ENCODE results near the gene OTUD1. TPM values are rescaled to one million over a fixed set of nuclear protein-coding genes. Genes with fewer than 3 reads are reported as not detected.

The OTUD1 gene
- total RNA-seq, 2 donors from 2014 or later: 10.2 to 23.0 TPM

DNA sequence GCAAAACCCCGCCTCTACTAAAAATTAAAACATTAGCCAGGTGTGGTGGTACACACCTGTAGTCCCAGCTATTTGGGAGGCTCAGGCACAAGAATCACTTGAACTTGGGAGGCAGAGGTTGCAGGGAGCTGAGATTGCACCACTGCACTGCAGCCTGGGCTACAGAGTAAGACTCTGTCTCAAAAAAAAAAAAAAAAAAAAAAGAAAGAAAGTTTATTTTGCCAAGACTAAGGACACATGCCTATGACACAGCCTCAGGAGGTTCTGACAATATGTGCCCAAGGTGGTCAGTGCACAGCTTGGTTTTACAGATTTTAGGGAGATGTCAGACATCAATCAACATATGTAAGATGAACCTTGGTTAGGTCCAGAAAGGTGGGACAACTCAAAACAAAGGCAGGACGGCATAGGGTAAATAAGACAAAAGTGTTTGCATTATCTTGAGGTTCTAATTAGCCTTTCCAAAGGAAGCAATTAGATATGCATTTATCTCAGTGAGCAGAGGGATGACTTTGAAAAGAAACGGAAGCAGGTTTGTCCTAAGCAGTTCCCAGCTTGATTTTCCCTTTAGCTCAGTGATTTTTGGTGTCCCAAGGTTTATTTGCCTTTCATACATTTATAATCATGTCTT lies 20.7 kb upstream of the OTUD1 start:
- ATAC-seq: no peak
- no peak for DNase-seq
- intact Hi-C loops (cut with DNase I, micrococcal nuclease): no loop called here

DNA sequence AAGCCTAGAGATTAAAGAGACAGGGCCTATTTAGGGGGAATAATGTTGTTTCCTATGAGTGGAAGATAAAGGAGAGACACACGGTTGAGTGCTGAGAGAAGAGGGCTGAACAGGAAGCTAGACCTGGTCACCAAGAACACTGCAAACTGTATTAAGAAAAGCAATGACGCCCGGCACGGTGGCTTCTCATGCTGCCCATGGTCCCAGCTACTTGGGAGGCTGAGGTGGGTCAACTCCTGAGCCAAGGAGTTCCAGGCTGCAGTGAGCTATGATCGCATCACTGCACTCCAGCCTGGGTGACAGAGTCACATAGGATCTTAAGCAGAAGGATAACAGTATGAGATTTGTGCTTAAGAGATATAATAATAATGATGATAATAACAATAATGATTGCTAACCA lies 19.7 kb upstream of the OTUD1 start:
- intact Hi-C loops (cut with DNase I, micrococcal nuclease): no loop called here
- DNase-seq (no peak), ATAC-seq (no peak)

DNA sequence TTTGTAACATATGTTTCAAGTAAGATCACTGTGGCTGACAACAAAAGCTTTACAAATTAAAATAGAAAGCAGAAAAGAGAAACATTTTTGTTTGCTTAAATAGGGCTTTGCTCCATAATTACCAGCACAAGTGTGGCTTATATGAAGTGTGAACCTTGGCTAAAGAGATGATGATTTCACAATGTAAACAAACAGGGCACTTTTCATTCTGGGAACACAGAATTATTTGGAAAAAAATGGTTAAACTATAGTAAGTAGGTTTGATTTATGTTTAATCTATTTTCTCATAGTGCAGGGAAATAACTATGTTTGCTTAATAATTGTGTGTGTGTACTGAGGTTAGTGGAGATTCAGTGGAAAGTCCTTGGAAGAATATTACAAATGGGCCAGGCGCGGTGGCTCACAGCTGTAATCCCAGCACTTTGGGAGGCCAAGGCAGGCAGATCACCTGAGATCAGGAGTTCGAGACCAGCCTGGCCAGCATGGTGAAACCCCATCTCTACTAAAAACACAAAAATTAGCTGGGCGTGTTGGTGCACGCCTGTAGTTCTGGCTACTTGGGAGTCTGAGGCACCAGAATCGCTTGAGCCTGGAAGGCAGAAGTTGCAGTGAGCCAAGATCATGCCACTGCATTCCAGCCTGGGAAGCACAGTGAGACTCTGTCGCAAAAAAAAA lies 19.1 kb upstream of the OTUD1 start:
- intact Hi-C loops (cut with DNase I, micrococcal nuclease): no loop called here

DNA sequence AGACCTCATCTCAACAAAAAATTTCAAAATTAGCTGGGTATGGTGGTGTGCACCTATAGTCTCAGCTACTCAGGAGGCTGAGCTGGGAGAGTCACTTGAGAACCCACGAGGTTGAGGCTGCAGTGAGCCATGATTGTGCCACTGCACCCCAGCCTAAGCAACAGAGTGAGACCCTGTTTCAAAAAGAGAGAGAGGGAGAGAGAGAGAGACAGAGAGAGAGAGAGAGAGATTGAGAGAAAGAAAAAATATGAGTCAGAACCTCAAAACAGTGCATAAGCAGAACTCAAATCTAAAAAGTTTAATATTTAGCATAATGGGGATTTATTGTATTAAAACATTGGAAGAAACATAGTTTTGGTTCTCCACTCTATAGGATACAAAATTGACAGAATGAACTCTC lies 17.5 kb upstream of the OTUD1 start:
- ATAC-seq: no peak
- intact Hi-C loops (cut with DNase I, micrococcal nuclease): no loop called here
- DNase-seq: no peak

More for the DNA sequence above, 19.1 kb upstream of the OTUD1 start:
- DNase-seq: no peak
- no peak for ATAC-seq

GRCh38 chr10:23422003-23422411 lies 16.9 kb upstream of the OTUD1 start:
- DNase-seq (no peak), ATAC-seq (peak; percentile 55)
- intact Hi-C loops (cut with DNase I, micrococcal nuclease): no loop called here

DNA sequence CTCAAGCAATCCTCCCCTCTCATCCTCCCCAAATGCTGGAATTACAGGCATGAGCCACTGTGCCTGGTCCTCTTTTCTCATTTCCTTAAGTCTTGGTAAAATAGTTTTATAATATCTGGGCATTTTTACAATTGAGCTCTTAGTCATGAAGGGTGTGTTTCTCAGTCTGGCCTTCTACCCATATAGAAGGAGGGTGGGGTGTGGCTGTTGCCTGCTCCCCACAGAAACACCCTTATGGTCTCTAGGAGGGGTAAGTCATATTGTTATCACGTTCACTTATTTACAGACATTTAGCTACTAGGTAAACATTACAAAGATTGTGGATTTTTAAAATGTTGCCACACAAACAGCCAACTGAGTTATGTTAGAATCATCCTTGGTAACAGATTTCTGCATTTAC lies 6.7 kb upstream of the OTUD1 start:
- DNase-seq (peak in 1 of 2 donors; percentile 49), ATAC-seq (peak; percentile 99)
- intact Hi-C loops (cut with DNase I, micrococcal nuclease): no loop called here

GRCh38 chr10:23432639-23433038 lies 6.2 kb upstream of the OTUD1 start:
- intact Hi-C loops (cut with DNase I, micrococcal nuclease): no loop called here
- ATAC-seq (peak; percentile 36), DNase-seq (no peak)

GRCh38 chr10:23433701-23434100 lies 5.2 kb upstream of the OTUD1 start:
- no peak for ATAC-seq
- no peak for DNase-seq
- intact Hi-C loops (cut with DNase I, micrococcal nuclease): no loop called here

- intact Hi-C loops (cut with DNase I, micrococcal nuclease): no loop called here
- ATAC-seq: no peak
- no peak for DNase-seq
Measured at GRCh38 chr10:23435378-23435777, 3.5 kb upstream of the OTUD1 start.

DNA sequence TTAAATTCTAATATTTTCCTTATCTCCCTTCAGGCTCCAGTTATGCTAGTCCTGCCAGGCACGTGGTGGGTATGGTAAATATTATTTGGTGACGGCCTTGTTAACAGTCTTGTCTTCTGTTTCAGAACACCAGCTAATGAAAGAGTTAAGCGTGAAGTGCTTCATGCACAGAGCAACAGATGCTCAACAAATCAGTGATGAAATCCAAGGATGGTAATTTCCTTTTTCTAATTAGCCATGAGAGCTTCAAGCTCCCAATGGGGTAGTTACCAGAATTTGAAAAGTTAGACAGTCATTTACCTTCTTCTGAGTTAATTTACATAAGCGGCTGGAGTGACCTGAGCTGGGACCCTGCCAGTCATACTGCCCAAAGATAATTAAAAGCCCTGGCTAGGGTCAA lies 1.9 kb upstream of the OTUD1 start:
- ATAC-seq: no peak
- intact Hi-C loops (cut with DNase I, micrococcal nuclease): no loop called here

DNA sequence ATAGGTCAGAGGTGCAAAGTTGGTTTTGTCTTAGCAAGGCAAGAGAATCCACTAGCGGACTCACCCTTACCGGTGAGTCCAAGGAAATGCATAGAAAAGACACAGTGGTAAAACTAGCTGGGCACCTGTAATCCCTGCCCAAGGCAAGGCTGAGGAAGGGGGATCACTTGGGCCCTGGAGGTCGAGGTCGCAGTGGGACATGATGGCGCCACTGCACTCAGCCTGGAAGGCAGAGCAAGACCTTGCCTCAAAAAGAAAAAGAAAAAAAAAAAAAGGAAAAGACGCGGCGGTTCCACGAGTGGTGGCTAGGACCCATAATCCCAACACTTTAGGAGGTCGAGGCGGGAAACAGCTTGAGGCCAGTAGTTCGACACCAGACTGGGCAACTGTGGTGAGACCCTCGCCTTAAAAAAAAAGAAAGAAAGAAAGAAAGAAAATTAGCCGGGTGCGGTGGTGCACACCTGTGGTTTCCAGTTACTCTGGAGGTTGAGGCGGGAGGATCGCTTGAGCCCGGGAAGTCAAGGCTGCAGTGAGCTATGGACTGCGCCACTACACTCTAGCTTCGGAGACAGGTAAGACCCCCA lies 820 bp upstream of the OTUD1 start:
- intact Hi-C loops (cut with DNase I, micrococcal nuclease): no loop called here
- no peak for DNase-seq
- no peak for ATAC-seq

More for the DNA sequence above, 1.9 kb upstream of the OTUD1 start:
- DNase-seq: no peak

DNA sequence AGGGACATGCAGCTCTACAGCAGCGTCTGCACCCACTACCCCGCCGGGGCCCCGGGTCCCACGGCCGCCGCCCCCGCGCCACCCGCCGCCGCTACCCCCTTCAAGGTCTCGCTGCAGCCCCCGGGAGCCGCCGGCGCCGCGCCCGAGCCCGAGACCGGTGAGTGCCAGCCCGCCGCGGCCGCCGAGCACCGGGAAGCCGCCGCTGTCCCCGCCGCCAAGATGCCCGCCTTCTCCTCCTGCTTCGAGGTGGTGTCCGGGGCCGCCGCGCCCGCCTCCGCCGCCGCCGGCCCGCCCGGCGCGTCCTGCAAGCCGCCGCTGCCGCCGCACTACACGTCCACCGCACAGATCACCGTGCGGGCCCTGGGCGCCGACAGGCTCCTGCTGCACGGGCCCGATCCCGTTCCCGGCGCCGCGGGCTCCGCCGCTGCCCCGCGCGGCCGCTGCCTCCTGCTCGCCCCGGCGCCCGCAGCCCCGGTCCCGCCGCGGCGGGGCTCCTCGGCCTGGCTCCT lies 631 bp downstream of the OTUD1 start:
- intact Hi-C loops (cut with DNase I, micrococcal nuclease): no loop called here
- ATAC-seq: no peak
- no peak for DNase-seq

- DNase-seq (peak; percentile 26 to 62), ATAC-seq (peak; percentile 12)
- intact Hi-C loops (cut with DNase I, micrococcal nuclease): no loop called here
Measured at GRCh38 chr10:23439961-23440889, 1.4 kb downstream of the OTUD1 start.

GRCh38 chr10:23441251-23441650 lies 2.4 kb downstream of the OTUD1 start:
- ATAC-seq (no peak), DNase-seq (no peak)
- intact Hi-C loops (cut with DNase I, micrococcal nuclease): no loop called here

GRCh38 chr10:23442936-23443335 lies 4.1 kb downstream of the OTUD1 start:
- intact Hi-C loops (cut with DNase I, micrococcal nuclease): no loop called here
- ATAC-seq (no peak), DNase-seq (no peak)

- DNase-seq (no peak), ATAC-seq (peak; percentile 12)
- intact Hi-C loops (cut with DNase I, micrococcal nuclease): no loop called here
Measured at GRCh38 chr10:23445591-23445990, 6.7 kb downstream of the OTUD1 start.

DNA sequence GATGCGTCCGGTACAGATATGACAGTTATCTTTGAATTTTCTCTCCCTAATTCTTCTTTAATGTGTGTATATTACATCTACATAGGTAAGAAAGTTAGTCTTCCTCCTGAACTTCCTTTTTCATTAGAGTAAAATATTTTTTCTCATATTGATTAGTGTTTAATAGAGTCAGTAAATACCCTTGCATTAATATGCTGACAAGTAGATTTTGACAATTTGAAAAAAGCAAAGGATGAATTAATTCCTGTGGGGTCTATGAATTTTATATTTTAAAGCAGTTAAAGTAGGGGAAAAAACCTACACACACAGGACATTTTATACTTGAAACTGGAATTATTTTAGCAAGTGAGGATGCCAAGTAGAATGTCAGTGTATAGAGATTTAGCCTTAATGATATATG lies 9.4 kb downstream of the OTUD1 start:
- intact Hi-C loops (cut with DNase I, micrococcal nuclease): no loop called here
- DNase-seq (no peak), ATAC-seq (no peak)

GRCh38 chr10:23448802-23449570 lies 10.1 kb downstream of the OTUD1 start:
- intact Hi-C loops (cut with DNase I, micrococcal nuclease): no loop called here
- DNase-seq: no peak
- no peak for ATAC-seq
